ENCODE measurements around the gene DYSF. TPM values are rescaled to one million over a fixed set of nuclear protein-coding genes. Genes with fewer than 3 reads are reported as not detected.

DYSF gene
- total RNA-seq, 1 donor from 2014 or later = 0.13 TPM

DNA sequence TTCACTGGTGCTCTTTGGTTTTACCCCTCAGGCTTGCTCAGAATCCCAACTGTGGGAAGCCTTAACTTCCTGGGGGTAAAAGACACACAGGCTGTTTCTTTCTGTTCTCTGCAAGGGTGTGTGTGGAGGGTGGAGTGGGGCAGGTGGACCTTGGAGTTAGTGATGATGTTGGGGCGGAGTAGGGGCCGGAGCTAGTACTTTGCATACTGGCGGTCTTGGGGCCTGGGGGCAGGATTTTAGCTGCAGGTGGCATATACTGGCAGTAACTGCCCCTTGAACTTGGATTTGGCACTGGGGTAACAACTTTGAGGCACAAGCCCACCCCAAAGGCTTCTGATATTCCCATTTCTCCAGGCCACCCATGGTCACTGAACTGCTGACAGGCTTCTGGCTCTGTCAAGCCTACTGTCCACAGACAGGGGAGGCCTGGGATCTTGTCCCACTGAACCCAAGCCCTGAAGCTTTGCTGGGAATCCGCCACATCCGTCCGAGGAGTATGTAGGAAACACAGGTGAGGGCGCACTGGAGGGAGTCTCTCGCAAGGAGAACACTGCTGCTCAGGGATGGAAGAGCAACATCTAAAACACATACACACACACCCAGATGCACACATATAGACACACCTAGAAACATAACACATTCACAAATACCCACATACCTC, 258.9 kb downstream of the DYSF start:
- H3K27me3 Mint-ChIP-seq = peaks cover 8% of the 10 kb centered on the region

DNA sequence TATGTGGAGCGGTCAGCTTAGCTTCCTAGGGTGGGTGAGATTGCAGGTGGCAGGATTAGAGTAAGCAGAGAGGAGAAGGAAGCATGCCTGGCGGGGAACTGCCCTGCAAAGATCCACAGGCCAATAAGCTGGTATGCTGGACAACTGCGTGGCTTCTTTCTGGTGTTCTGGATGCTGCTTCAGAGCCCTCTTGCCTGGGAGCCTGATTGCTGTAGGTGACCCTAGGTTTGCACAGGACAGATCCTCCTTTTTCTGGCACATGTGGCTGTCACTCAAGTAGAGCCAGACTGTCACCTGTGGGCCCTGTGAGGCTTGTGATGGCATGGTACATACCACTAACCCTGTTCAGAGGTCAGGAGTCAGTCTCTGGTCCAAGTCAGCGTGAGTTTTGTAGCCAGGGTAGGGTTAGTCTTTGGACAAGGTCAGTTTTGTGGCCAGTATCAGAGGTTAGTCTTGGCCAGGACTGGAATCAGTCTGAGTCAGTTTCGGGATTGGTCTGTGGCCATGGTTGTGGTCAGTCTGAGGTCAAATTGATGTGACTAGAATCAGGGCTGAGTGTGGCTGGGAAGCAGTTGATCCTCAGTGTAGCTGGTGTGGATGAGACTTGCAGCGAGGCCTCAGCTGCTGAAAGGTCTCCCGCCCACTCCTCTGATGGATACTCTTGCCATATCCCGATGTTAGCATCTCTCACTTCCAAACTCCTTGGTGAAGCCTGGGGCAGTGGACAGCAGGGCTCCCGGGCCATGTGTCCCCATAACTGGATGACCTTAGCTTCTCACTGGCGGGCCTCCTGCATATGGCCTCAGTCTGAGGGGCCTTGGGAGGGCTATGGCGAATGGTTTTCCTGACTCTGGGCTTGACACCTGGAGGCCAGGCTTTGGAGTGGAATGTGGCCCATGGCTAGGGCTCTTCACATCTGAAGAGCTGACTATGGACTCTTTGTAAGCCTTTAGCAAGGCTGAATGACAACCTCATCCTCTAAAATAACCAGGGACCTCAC, 260.5 kb downstream of the DYSF start:
- H3K36me3 Mint-ChIP-seq (ENCODE audit: low read depth) = no peaks in the 10 kb centered on the region

More for the DNA sequence above, 258.9 kb downstream of the DYSF start:
- TF ChIP-seq, protein P1, sequence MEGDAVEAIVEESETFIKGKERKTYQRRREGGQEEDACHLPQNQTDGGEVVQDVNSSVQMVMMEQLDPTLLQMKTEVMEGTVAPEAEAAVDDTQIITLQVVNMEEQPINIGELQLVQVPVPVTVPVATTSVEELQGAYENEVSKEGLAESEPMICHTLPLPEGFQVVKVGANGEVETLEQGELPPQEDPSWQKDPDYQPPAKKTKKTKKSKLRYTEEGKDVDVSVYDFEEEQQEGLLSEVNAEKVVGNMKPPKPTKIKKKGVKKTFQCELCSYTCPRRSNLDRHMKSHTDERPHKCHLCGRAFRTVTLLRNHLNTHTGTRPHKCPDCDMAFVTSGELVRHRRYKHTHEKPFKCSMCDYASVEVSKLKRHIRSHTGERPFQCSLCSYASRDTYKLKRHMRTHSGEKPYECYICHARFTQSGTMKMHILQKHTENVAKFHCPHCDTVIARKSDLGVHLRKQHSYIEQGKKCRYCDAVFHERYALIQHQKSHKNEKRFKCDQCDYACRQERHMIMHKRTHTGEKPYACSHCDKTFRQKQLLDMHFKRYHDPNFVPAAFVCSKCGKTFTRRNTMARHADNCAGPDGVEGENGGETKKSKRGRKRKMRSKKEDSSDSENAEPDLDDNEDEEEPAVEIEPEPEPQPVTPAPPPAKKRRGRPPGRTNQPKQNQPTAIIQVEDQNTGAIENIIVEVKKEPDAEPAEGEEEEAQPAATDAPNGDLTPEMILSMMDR (IDR thresholded peaks at IDR 0.05) = no peak
- CTCF ChIA-PET = no interaction called here
- Mint-ChIP-seq H3K4me3 (no peak overlapping the region), H3K9me3 (no peaks in the 10 kb centered on the region), H3K27ac (no peak overlapping the region), H3K36me3 (ENCODE audit: low read depth) (no peaks in the 10 kb centered on the region), H3K4me1 (no peaks in the 10 kb centered on the region)
- ATAC-seq (ENCODE audit: low read depth) (no peak), DNase-seq (no peak)
- intact Hi-C loops (cut with micrococcal nuclease) = no loop called here
- POLR2A ChIA-PET = no interaction called here

DNA sequence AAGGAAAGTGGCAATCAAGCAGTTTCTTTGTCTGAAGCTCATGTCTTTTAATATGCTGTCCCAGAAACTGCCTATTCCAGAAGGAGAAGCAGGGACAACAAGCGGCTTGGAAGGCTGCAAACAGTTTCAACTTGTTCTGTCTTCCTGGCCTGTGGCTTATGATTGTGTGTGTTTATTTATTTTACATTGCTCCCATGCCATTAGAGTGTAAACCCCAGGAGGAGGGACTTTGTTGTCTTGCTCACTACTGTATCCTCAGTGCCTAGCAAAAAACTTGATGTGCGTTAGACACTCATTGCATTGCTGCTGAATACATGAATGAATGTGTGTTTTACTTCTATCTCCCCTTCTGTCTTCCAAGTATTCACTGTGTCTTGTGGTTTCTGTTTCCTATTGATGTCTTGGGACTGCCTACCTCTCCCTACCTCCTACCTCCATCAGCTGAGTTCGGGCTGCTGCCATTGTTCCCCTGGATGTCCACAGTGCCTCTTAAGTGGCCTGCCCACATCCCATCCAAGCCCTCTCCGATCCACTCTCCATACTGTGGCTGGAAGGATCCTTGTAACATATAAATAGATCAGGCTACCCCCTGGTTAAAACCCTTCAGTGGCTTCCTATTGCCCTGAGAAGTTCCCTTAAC, 261.4 kb downstream of the DYSF start:
- ChIA-PET POLR2A (no interaction called here), CTCF (no interaction called here)
- TF ChIP-seq, protein P1 (IDR thresholded peaks at IDR 0.05) = no peak
- DNase-seq (no peak), ATAC-seq (ENCODE audit: low read depth) (no peak)
- Mint-ChIP-seq H3K36me3 (ENCODE audit: low read depth) (no peaks in the 10 kb centered on the region), H3K27me3 (peaks cover 8% of the 10 kb centered on the region), H3K9me3 (no peaks in the 10 kb centered on the region), H3K4me1 (no peaks in the 10 kb centered on the region), H3K4me3 (no peak overlapping the region), H3K27ac (no peak overlapping the region)
- intact Hi-C loops (cut with micrococcal nuclease) = no loop called here

More for the DNA sequence above, 260.5 kb downstream of the DYSF start:
- H3K9me3 Mint-ChIP-seq = no peaks in the 10 kb centered on the region
- TF ChIP-seq, protein P1 (IDR thresholded peaks at IDR 0.05) = no peak
- intact Hi-C loops (cut with micrococcal nuclease) = no loop called here
- DNase-seq (no peak), ATAC-seq (ENCODE audit: low read depth) (no peak)
- H3K4me3 Mint-ChIP-seq = no peak overlapping the region
- no peaks in the 10 kb centered on the region for H3K4me1 Mint-ChIP-seq
- ChIA-PET POLR2A (no interaction called here), CTCF (no interaction called here)
- no peak overlapping the region for H3K27ac Mint-ChIP-seq
- H3K27me3 Mint-ChIP-seq = peaks cover 8% of the 10 kb centered on the region

DNA sequence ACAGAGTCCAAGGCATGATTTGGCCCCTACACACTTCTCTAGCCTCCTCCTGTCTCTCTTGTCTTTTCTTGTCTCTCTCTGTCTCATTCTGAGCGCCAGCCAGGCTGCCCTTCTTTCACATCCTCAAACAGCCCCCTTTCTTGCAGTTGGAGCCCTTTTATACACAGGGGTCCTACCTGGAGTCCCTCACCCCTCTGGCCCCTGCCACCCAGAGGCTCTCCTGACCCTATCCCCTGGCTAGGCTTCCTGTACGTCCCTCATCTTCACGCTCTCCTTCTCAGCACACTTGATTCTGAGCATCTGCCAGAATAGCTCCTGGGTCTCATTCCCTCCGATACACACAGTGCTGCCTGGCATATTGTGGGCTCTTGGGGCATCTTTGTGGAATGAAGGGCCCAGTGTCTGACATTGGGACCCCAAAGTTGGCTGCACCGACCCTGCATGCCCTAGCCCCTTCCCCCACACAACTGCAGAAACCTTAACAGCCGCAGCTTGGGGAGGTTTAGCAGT, 261.9 kb downstream of the DYSF start:
- intact Hi-C loops (cut with micrococcal nuclease) = no loop called here
- Mint-ChIP-seq H3K27me3 (peaks cover 8% of the 10 kb centered on the region), H3K27ac (no peak overlapping the region), H3K4me1 (no peaks in the 10 kb centered on the region), H3K4me3 (no peak overlapping the region), H3K9me3 (no peaks in the 10 kb centered on the region), H3K36me3 (ENCODE audit: low read depth) (no peaks in the 10 kb centered on the region)
- TF ChIP-seq, protein P1 (IDR thresholded peaks at IDR 0.05) = no peak
- CTCF ChIA-PET = no interaction called here
- DNase-seq (no peak), ATAC-seq (ENCODE audit: low read depth) (no peak)
- POLR2A ChIA-PET = no interaction called here
